HepG2 (cell line): ENCODE results near the gene ALDH7A1. TPM values are rescaled to one million over a fixed set of nuclear protein-coding genes. Genes with fewer than 3 reads are reported as not detected.
A peak's percentile ranks its signal among the peaks of the same experiment; 100 is the strongest.

Experiments used
- CC2D1A ChIP-seq: sonication (generic); formaldehyde crosslinking; IDR thresholded peaks from 2 replicates; pipeline ENCODE4 v1.8.1; 2023; ENCODE audit warnings: mild to moderate bottlenecking, missing genetic modification reagents
- FOSL2 ChIP-seq: sonication (generic); formaldehyde crosslinking; IDR thresholded peaks from 2 replicates; pipeline ENCODE4 v1.4.0; 2020; ENCODE audit warnings: missing genetic modification reagents
- FOXA1 ChIP-seq, 2 experiments: fragments of 450-650 bp in 1 of 2; sonication (generic) in 1 of 2; formaldehyde crosslinking in 1 of 2; IDR thresholded peaks; 2 replicates each; pipeline versions ENCODE4 v1.4.0 to v1.6.1; 2016 to 2020; ENCODE audit warnings: missing genetic modification reagents in 1 of 2
- GFI1 ChIP-seq: sonication (generic); formaldehyde crosslinking; IDR thresholded peaks from 2 replicates; pipeline ENCODE4 v1.5.0; 2020; ENCODE audit warnings: missing genetic modification reagents, mild to moderate bottlenecking, borderline replicate concordance
- HCFC1 ChIP-seq: fragments of 150-350 bp; IDR thresholded peaks from 2 replicates; pipeline ENCODE4 v1.6.1; 2014; ENCODE audit warnings: low read depth, low read length
- HNF4A ChIP-seq: sonication (generic); formaldehyde crosslinking; IDR thresholded peaks from 2 replicates; pipeline ENCODE4 v1.4.0; 2020; ENCODE audit warnings: missing genetic modification reagents
- HNF4G ChIP-seq, 2 experiments: sonication (generic) in 1 of 2; formaldehyde crosslinking in 1 of 2; IDR thresholded peaks; 2 replicates each; pipeline versions ENCODE4 v1.4.0 to v1.6.1; 2011 to 2020; ENCODE audit warnings: borderline replicate concordance in 2 of 2, low read depth in 2 of 2, mild to moderate bottlenecking in 2 of 2, low read length in 1 of 2, missing genetic modification reagents in 1 of 2, moderate library complexity in 1 of 2
- HNRNPUL1 ChIP-seq: fragments of 200-400 bp; formaldehyde crosslinking; IDR thresholded peaks from 2 replicates; pipeline ENCODE4 v1.6.1; 2017; ENCODE audit warnings: low read depth, mild to moderate bottlenecking, low read length, moderate library complexity
- IKZF4 ChIP-seq: sonication (generic); formaldehyde crosslinking; IDR thresholded peaks from 2 replicates; pipeline ENCODE4 v1.5.1; 2020; ENCODE audit warnings: borderline replicate concordance, mild to moderate bottlenecking, low read depth, missing genetic modification reagents; ENCODE audit errors: not compliant biosample characterization
- KDM2A ChIP-seq: sonication (generic); formaldehyde crosslinking; IDR thresholded peaks from 2 replicates; pipeline ENCODE4 v1.4.0; 2020; ENCODE audit warnings: low read depth, missing genetic modification reagents, borderline replicate concordance
- MLX ChIP-seq: IDR thresholded peaks from 2 replicates; pipeline ENCODE4 v1.6.1; 2016
- MYC ChIP-seq: sonication (generic); formaldehyde crosslinking; IDR thresholded peaks from 2 replicates; pipeline ENCODE4 v1.9.0; 2021; ENCODE audit warnings: missing genetic modification reagents, borderline replicate concordance
- PHF8 ChIP-seq: sonication (generic); formaldehyde crosslinking; IDR thresholded peaks from 2 replicates; pipeline ENCODE4 v1.5.0; 2020; ENCODE audit warnings: missing genetic modification reagents
- PRPF4 ChIP-seq: fragments of 200-400 bp; formaldehyde crosslinking; IDR thresholded peaks from 2 replicates; pipeline ENCODE4 v1.6.1; 2016; ENCODE audit warnings: low read length, low read depth; ENCODE audit not compliant: poor library complexity, severe bottlenecking
- RFX1 ChIP-seq: fragments of 450-650 bp; IDR thresholded peaks from 2 replicates; pipeline ENCODE4 v1.6.1; 2017
- SALL1 ChIP-seq: sonication (generic); formaldehyde crosslinking; IDR thresholded peaks from 2 replicates; pipeline ENCODE4 v1.8.0; 2022; ENCODE audit warnings: mild to moderate bottlenecking, missing genetic modification reagents
- SMARCE1 ChIP-seq: fragments of 450-650 bp; IDR thresholded peaks from 2 replicates; pipeline ENCODE4 v1.6.1; 2017; ENCODE audit warnings: borderline replicate concordance
- ZBTB21 ChIP-seq: sonication (generic); formaldehyde crosslinking; IDR thresholded peaks from 2 replicates; pipeline ENCODE4 v1.4.0; 2020; ENCODE audit warnings: missing genetic modification reagents
- ZNF292 ChIP-seq: sonication (generic); formaldehyde crosslinking; IDR thresholded peaks from 2 replicates; pipeline ENCODE4 v1.8.1; 2022; ENCODE audit warnings: mild to moderate bottlenecking, low read depth, missing genetic modification reagents, borderline replicate concordance
- ZNF296 ChIP-seq: sonication (generic); formaldehyde crosslinking; conservative IDR thresholded peaks from 2 replicates; pipeline ENCODE4 v1.5.0; 2020; ENCODE audit warnings: mild to moderate bottlenecking, missing genetic modification reagents
- ZNF674 ChIP-seq: sonication (generic); formaldehyde crosslinking; IDR thresholded peaks from 2 replicates; pipeline ENCODE4 v1.5.0; 2020; ENCODE audit warnings: low read depth, mild to moderate bottlenecking, missing genetic modification reagents
- ZNF691 ChIP-seq: sonication (generic); formaldehyde crosslinking; IDR thresholded peaks from 2 replicates; pipeline ENCODE4 v1.4.0; 2020; ENCODE audit warnings: missing genetic modification reagents, low read depth, mild to moderate bottlenecking, borderline replicate concordance
- ZNF709 ChIP-seq: sonication (generic); formaldehyde crosslinking; IDR thresholded peaks from 2 replicates; pipeline ENCODE4 v1.5.0; 2020; ENCODE audit warnings: mild to moderate bottlenecking, missing genetic modification reagents
- polyA plus RNA-seq, 8 experiments: library from polyadenylated mRNA; depleted of rRNA in 3 of 8; stranded (reverse) in 7 of 8; unstranded in 1 of 8; fragments of >200 nt; fragmentation: Illumina TruSeq in 4 of 8; extraction: Trizol in 4 of 8; gene quantifications; 2 replicates each; pipeline versions ENCODE4 v1.2.1 to v1.2.3, GENCODE V29; 2011 to 2016; ENCODE audit warnings: low read depth in 4 of 8, missing spikeins in 1 of 8, mixed read lengths in 1 of 8; ENCODE audit not compliant: insufficient read depth in 1 of 8
- total RNA-seq, 5 experiments: library from RNA; depleted of rRNA; stranded (reverse); fragments of >200 nt; fragmentation: Illumina TruSeq; extraction: Trizol; gene quantifications; 2 replicates each; pipeline ENCODE4 v1.2.3, GENCODE V29; 2016; ENCODE audit warnings: low read depth in 1 of 5
- TF ChIP-seq, protein P1 (sequence below): sonication (generic); formaldehyde crosslinking; IDR thresholded peaks from 2 replicates; pipeline ENCODE4 v1.4.0; 2020; ENCODE audit warnings: mild to moderate bottlenecking, missing genetic modification reagents
- TF ChIP-seq, protein P2 (sequence below): sonication (generic); formaldehyde crosslinking; IDR thresholded peaks from 2 replicates; pipeline ENCODE4 v1.4.0; 2020; ENCODE audit warnings: low read depth, missing genetic modification reagents

Gene ALDH7A1
- total and polyA plus RNA-seq, 2 of the 13 experiments (the other 11 are each of a cell fraction or from before 2014, with no cell fraction given) = 69.0 to 100 TPM

DNA sequence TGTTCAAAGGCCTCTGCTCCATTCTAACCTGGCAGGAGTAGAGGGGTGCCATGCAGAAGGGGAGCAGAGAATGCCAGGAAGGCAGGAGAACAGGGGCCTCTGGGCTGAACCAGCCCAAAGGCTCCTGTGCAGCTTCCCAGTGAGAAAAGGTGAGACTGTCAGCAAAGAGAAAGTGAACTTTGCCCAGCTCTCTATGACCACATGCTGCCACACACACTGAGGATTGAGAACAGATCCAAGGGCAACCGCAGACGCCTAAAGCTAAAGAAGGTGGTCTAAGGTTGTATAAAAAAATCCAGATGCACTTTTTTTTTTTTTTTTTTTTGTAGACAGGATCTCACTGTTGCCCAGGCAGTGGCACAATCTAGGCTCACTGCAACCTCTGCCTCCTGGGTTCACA lies 51.4 kb downstream of the ALDH7A1 start (continued):
- peak; percentile 76 for TF ChIP-seq HNF4G (IDR thresholded peaks at IDR 0.05; ENCODE audit: borderline replicate concordance, low read depth, low read length)
- TF ChIP-seq HNF4G (CRISPR knock-in tag; IDR thresholded peaks at IDR 0.05; ENCODE audit: borderline replicate concordance, low read depth) = no peak
- no peak for TF ChIP-seq HCFC1
- no peak for TF ChIP-seq MYC (CRISPR knock-in tag)
- TF ChIP-seq, protein P1, sequence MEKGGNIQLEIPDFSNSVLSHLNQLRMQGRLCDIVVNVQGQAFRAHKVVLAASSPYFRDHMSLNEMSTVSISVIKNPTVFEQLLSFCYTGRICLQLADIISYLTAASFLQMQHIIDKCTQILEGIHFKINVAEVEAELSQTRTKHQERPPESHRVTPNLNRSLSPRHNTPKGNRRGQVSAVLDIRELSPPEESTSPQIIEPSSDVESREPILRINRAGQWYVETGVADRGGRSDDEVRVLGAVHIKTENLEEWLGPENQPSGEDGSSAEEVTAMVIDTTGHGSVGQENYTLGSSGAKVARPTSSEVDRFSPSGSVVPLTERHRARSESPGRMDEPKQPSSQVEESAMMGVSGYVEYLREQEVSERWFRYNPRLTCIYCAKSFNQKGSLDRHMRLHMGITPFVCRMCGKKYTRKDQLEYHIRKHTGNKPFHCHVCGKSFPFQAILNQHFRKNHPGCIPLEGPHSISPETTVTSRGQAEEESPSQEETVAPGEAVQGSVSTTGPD (CRISPR knock-in tag) = no peak
- no peak for TF ChIP-seq ZNF296 (CRISPR knock-in tag)
- TF ChIP-seq FOXA1 (IDR thresholded peaks at IDR 0.05) = no peak
- TF ChIP-seq FOXA1 (CRISPR knock-in tag; IDR thresholded peaks at IDR 0.05) = no peak
- peak; percentile 25; the same call in 1 of the 2 replicates for TF ChIP-seq SALL1 (CRISPR knock-in tag)
- TF ChIP-seq FOSL2 = no peak
- TF ChIP-seq MLX (CRISPR knock-in tag) = peak; percentile 73; the same call in 1 of the 2 replicates
- no peak for TF ChIP-seq CC2D1A
- no peak for TF ChIP-seq SMARCE1
- no peak for TF ChIP-seq ZBTB21 (CRISPR knock-in tag)
- TF ChIP-seq ZNF691 (CRISPR knock-in tag) = no peak
- TF ChIP-seq HNF4A = peak; percentile 80
- no peak for TF ChIP-seq ZNF674 (CRISPR knock-in tag)
- no peak for TF ChIP-seq GFI1
- TF ChIP-seq ZNF709 (CRISPR knock-in tag) = no peak
- TF ChIP-seq RFX1 = peak; percentile 15; the same call in 1 of the 2 replicates
- TF ChIP-seq PRPF4 = no peak
- peak; percentile 70; the same call in 1 of the 2 replicates for TF ChIP-seq ZNF292 (CRISPR knock-in tag)
- no peak for TF ChIP-seq HNRNPUL1
- TF ChIP-seq KDM2A = no peak
- TF ChIP-seq, protein P2, sequence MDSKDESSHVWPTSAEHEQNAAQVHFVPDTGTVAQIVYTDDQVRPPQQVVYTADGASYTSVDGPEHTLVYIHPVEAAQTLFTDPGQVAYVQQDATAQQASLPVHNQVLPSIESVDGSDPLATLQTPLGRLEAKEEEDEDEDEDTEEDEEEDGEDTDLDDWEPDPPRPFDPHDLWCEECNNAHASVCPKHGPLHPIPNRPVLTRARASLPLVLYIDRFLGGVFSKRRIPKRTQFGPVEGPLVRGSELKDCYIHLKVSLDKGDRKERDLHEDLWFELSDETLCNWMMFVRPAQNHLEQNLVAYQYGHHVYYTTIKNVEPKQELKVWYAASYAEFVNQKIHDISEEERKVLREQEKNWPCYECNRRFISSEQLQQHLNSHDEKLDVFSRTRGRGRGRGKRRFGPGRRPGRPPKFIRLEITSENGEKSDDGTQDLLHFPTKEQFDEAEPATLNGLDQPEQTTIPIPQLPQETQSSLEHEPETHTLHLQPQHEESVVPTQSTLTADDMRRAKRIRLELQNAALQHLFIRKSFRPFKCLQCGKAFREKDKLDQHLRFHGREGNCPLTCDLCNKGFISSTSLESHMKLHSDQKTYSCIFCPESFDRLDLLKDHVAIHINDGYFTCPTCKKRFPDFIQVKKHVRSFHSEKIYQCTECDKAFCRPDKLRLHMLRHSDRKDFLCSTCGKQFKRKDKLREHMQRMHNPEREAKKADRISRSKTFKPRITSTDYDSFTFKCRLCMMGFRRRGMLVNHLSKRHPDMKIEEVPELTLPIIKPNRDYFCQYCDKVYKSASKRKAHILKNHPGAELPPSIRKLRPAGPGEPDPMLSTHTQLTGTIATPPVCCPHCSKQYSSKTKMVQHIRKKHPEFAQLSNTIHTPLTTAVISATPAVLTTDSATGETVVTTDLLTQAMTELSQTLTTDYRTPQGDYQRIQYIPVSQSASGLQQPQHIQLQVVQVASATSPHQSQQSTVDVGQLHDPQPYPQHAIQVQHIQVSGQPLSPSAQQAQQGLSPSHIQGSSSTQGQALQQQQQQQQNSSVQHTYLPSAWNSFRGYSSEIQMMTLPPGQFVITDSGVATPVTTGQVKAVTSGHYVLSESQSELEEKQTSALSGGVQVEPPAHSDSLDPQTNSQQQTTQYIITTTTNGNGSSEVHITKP = no peak
- TF ChIP-seq PHF8 (CRISPR knock-in tag) = no peak
- no peak for TF ChIP-seq IKZF4
